HepG2 (cell line): ENCODE measurements around the gene HLA-F. TPM values are rescaled to one million over a fixed set of nuclear protein-coding genes. Genes with fewer than 3 reads are reported as not detected.

ENCODE experiments used
- ATAC-seq: fragments of 200-7000 bp; cut with Tn5 transposase; 3 replicates; pipeline ENCODE4 v1.9.1; 2020; ENCODE audit warnings: mild to moderate bottlenecking, moderate library complexity
- BruUV-seq: library from RNA; stranded (reverse); fragments of 400-500 nt; replicated peaks from 2 replicates; lab custom pipeline; 2021; lab: Mats Ljungman, UMichigan
- CTCF ChIA-PET: fragments of 300-600 bp; formaldehyde crosslinking; extraction: SDS; loops from one replicate; lab custom pipeline; 2021; ENCODE audit warnings: low total read pairs, inconsistent platforms, low intra/inter-chr PET ratio; lab: Yijun Ruan, JAX
- POLR2A ChIA-PET: fragments of 350-600 bp; sonication (Branson Sonifier 250); formaldehyde crosslinking; loops from one replicate; lab custom pipeline; 2020; ENCODE audit warnings: antibody characterized with exemption, inconsistent platforms; lab: Yijun Ruan, JAX
- DNase-seq: peaks from one replicate; pipeline ENCODE4 v3.0.0-alpha.2; 2015; ENCODE audit warnings: low spot score
- FAIRE-seq: peaks from 3 replicates; lab custom pipeline; 2011; peaks lifted over from hg19 to GRCh38; lab: Jason Lieb, UNC
- H2AFZ ChIP-seq: one replicate; pipeline ENCODE4 v1.6.1; 2011; ENCODE audit warnings: low read length, inconsistent platforms
- H3K27ac ChIP-seq: fragments of 300-600 bp; 3 replicates; pipeline ENCODE4 v1.8.0; 2011; ENCODE audit warnings: mixed run types, mild to moderate bottlenecking, mixed read lengths, low read length, inconsistent platforms; ENCODE audit not compliant: insufficient read depth; ENCODE audit errors: extremely low read length
- H3K27me3 ChIP-seq, 2 experiments: fragments of 200-600 bp in 1 of 2; 2 replicates in 1 of 2; 3 replicates in 1 of 2; pipeline versions ENCODE4 v1.6.0 to v1.8.0; 2011; ENCODE audit warnings: low read length in 2 of 2, mild to moderate bottlenecking in 2 of 2, moderate library complexity in 2 of 2, inconsistent platforms in 1 of 2; ENCODE audit not compliant: insufficient read depth in 2 of 2, control insufficient read depth in 1 of 2
- H3K36me3 ChIP-seq, 2 experiments: fragments of 200-600 bp in 1 of 2; replicated peaks in 1 of 2; 2 replicates in 1 of 2; 3 replicates in 1 of 2; pipeline versions ENCODE4 v1.5.1 to v1.8.0; 2011; ENCODE audit warnings: low read length in 2 of 2, inconsistent platforms in 1 of 2; ENCODE audit not compliant: insufficient read depth in 2 of 2, control insufficient read depth in 1 of 2
- H3K4me1 ChIP-seq: 2 replicates; pipeline ENCODE4 v1.5.1; 2012; ENCODE audit warnings: low read length, inconsistent platforms; ENCODE audit not compliant: insufficient read depth
- H3K4me2 ChIP-seq: 2 replicates; pipeline ENCODE4 v1.6.0; 2011; ENCODE audit warnings: low read depth, low read length, inconsistent platforms
- H3K4me3 ChIP-seq, 3 experiments: fragments of 200-600 bp in 1 of 3; sonication (generic), shearing (Covaris generic) in 1 of 3; replicated peaks in 1 of 3; 2 replicates each; pipeline ENCODE4 v1.5.1; 2011 to 2016; ENCODE audit warnings: low read length in 3 of 3, inconsistent platforms in 2 of 3, low read depth in 2 of 3, mild to moderate bottlenecking in 2 of 3, control low read depth in 1 of 3, mixed read lengths in 1 of 3; ENCODE audit not compliant: insufficient read depth in 1 of 3
- H3K79me2 ChIP-seq: one replicate; pipeline ENCODE4 v1.6.1; 2011; ENCODE audit warnings: low read length, inconsistent platforms; ENCODE audit not compliant: insufficient read depth
- H3K9ac ChIP-seq: 2 replicates; pipeline ENCODE4 v1.6.0; 2011; ENCODE audit warnings: mild to moderate bottlenecking, low read depth, low read length, inconsistent platforms; ENCODE audit not compliant: insufficient read depth
- H3K9me3 ChIP-seq: 2 replicates; pipeline ENCODE4 v1.5.1; 2012; ENCODE audit warnings: mild to moderate bottlenecking, low read length
- H4K20me1 ChIP-seq: 2 replicates; pipeline ENCODE4 v1.6.0; 2011; ENCODE audit warnings: inconsistent platforms, mild to moderate bottlenecking, low read length, moderate library complexity; ENCODE audit not compliant: insufficient read depth
- ARID2 ChIP-seq: sonication (generic); formaldehyde crosslinking; IDR thresholded peaks from 2 replicates; pipeline ENCODE4 v1.8.1; 2022; ENCODE audit warnings: mild to moderate bottlenecking, missing genetic modification reagents, borderline replicate concordance
- ARID3A ChIP-seq: IDR thresholded peaks from 2 replicates; pipeline ENCODE4 v1.6.1; 2012; ENCODE audit warnings: low read depth, low read length, improper control_type of control experiment
- CERS6 ChIP-seq: sonication (generic); formaldehyde crosslinking; IDR thresholded peaks from 2 replicates; pipeline ENCODE4 v1.5.0; 2020; ENCODE audit warnings: missing genetic modification reagents
- FOSL2 ChIP-seq: sonication (generic); formaldehyde crosslinking; IDR thresholded peaks from 2 replicates; pipeline ENCODE4 v1.4.0; 2020; ENCODE audit warnings: missing genetic modification reagents
- HDAC1 ChIP-seq: sonication (generic); formaldehyde crosslinking; IDR thresholded peaks from 2 replicates; pipeline ENCODE4 v1.5.1; 2020; ENCODE audit warnings: mild to moderate bottlenecking, missing genetic modification reagents
- HNRNPH1 ChIP-seq: fragments of 200-400 bp; formaldehyde crosslinking; optimal IDR thresholded peaks from 2 replicates; pipeline ENCODE3; 2017; ENCODE audit warnings: mild to moderate bottlenecking, low read depth, low read length
- HOXD1 ChIP-seq: sonication (generic); formaldehyde crosslinking; IDR thresholded peaks from 2 replicates; pipeline ENCODE4 v1.5.0; 2020; ENCODE audit warnings: missing genetic modification reagents
- IRF1 ChIP-seq: sonication (generic); formaldehyde crosslinking; IDR thresholded peaks from 2 replicates; pipeline ENCODE4 v1.4.0; 2020; ENCODE audit warnings: low read depth, mild to moderate bottlenecking, missing genetic modification reagents
- JUNB ChIP-seq: sonication (generic); formaldehyde crosslinking; IDR thresholded peaks from 2 replicates; pipeline ENCODE4 v1.8.0; 2022; ENCODE audit warnings: missing genetic modification reagents, mild to moderate bottlenecking, borderline replicate concordance
- NFKBIZ ChIP-seq: IDR thresholded peaks from 2 replicates; pipeline ENCODE4 v1.6.1; 2018; ENCODE audit warnings: missing genetic modification reagents, missing compliant biosample characterization
- PATZ1 ChIP-seq: sonication (generic); formaldehyde crosslinking; IDR thresholded peaks from 2 replicates; pipeline ENCODE4 v1.4.0; 2020; ENCODE audit warnings: missing genetic modification reagents
- POLR2AphosphoS2 ChIP-seq: IDR thresholded peaks from 2 replicates; pipeline ENCODE4 v1.6.1; 2011; ENCODE audit warnings: low read depth, low read length, improper control_type of control experiment
- RAD51 ChIP-seq: fragments of 450-650 bp; IDR thresholded peaks from 2 replicates; pipeline ENCODE4 v1.6.1; 2016; ENCODE audit warnings: borderline replicate concordance
- SMARCE1 ChIP-seq: fragments of 450-650 bp; IDR thresholded peaks from 2 replicates; pipeline ENCODE4 v1.6.1; 2017; ENCODE audit warnings: borderline replicate concordance
- TP53 ChIP-seq: sonication (generic); formaldehyde crosslinking; conservative IDR thresholded peaks from 2 replicates; pipeline ENCODE4 v1.4.0; 2020; ENCODE audit warnings: missing genetic modification reagents
- ZNF264 ChIP-seq: sonication (generic); formaldehyde crosslinking; IDR thresholded peaks from 2 replicates; pipeline ENCODE4 v1.4.0; 2020; ENCODE audit warnings: missing genetic modification reagents
- ZNF891 ChIP-seq: sonication (generic); formaldehyde crosslinking; IDR thresholded peaks from 2 replicates; pipeline ENCODE4 v1.5.0; 2020; ENCODE audit warnings: mild to moderate bottlenecking, missing genetic modification reagents
- ZSCAN9 ChIP-seq: IDR thresholded peaks from 2 replicates; pipeline ENCODE4 v1.6.1; 2016; ENCODE audit warnings: borderline replicate concordance
- WGBS: methylation state at CpG from one replicate; pipeline ENCODE4 v1.1.6; 2017; ENCODE audit warnings: low lambda C conversion rate; 5-methylcytosine and 5-hydroxymethylcytosine counted together
- in situ Hi-C: cut with HindIII; loops from 2 replicates; pipeline ENCODE4 v1.10.0; 2017; ENCODE audit warnings: low pct_unique_long_range_greater_than_20kb; ENCODE audit not compliant: extremely low pct_ligation_motif_present
- intact Hi-C: fragments of 100-400 bp; cut with micrococcal nuclease; formaldehyde crosslinking; loops from one replicate; pipeline ENCODE4 v1.10.0; 2022; ENCODE audit not compliant: unreplicated experiment
- polyA plus RNA-seq, 8 experiments: library from polyadenylated mRNA; depleted of rRNA in 3 of 8; stranded (reverse) in 7 of 8; unstranded in 1 of 8; fragments of >200 nt; fragmentation: Illumina TruSeq in 4 of 8; extraction: Trizol in 4 of 8; gene quantifications; 2 replicates each; pipeline versions ENCODE4 v1.2.1 to v1.2.3, GENCODE V29; 2011 to 2016; ENCODE audit warnings: low read depth in 4 of 8, missing spikeins in 1 of 8, mixed read lengths in 1 of 8; ENCODE audit not compliant: insufficient read depth in 1 of 8
- total RNA-seq, 5 experiments: library from RNA; depleted of rRNA; stranded (reverse); fragments of >200 nt; fragmentation: Illumina TruSeq; extraction: Trizol; gene quantifications; 2 replicates each; pipeline ENCODE4 v1.2.3, GENCODE V29; 2016; ENCODE audit warnings: low read depth in 1 of 5

The HLA-F gene
- total and polyA plus RNA-seq, 2 of the 13 experiments (the other 11 are each of a cell fraction or from before 2014, with no cell fraction given) = 6.0 to 6.1 TPM

GRCh38 chr6:29743568-29743967 lies 20.3 kb downstream of the HLA-F start:
- 79% methylated on average over 5 of the region's 6 CpGs for WGBS
- intact Hi-C loops = no loop called here
- no TSS peak for BruUV-seq

More at GRCh38 chr6:29743568-29743967, 20.3 kb downstream of the HLA-F start:
- Histone ChIP-seq H3K4me2 (no peak overlapping the region), H2AFZ (no peak overlapping the region), H3K4me1 (peaks cover 23% of the 10 kb centered on the region), H3K9ac (no peak overlapping the region), H3K27me3 (no peaks in the 10 kb centered on the region), H3K36me3 (no peaks in the 10 kb centered on the region), H3K4me3 (no peak overlapping the region), H4K20me1 (no peaks in the 10 kb centered on the region), H3K27ac (no peak overlapping the region), H3K79me2 (no peaks in the 10 kb centered on the region), H3K9me3 (no peaks in the 10 kb centered on the region)
- POLR2A ChIA-PET = no interaction called here
- DNase-seq = no peak
- ATAC-seq = no peak
- TF ChIP-seq ZNF891 (CRISPR knock-in tag) (no peak), NFKBIZ (no peak), ZNF264 (no peak), HOXD1 (CRISPR knock-in tag) (no peak), HDAC1 (CRISPR knock-in tag) (no peak), CERS6 (no peak), RAD51 (no peak), ARID2 (no peak), IRF1 (CRISPR knock-in tag) (no peak), JUNB (no peak), ZSCAN9 (CRISPR knock-in tag) (no peak), HNRNPH1 (no peak), POLR2AphosphoS2 (no peak), FOSL2 (CRISPR knock-in tag) (no peak), ARID3A (no peak), SMARCE1 (no peak), TP53 (CRISPR knock-in tag) (no peak), PATZ1 (no peak)
- no peak for FAIRE-seq
- CTCF ChIA-PET = no interaction called here
- in situ Hi-C loops = loop anchor here (10.0 kb wide), 1 partner anchor 261 kb away; no protein-coding TSS in a partner anchor
